Liver (tissue), 9 donors: Measurements from ENCODE around the gene RCSD1. TPM values are rescaled to one million over a fixed set of nuclear protein-coding genes. Genes with fewer than 3 reads are reported as not detected.

Experiments used
- DNase-seq: peaks from one replicate; pipeline ENCODE4 v3.0.0-alpha.2; 2017; ENCODE audit warnings: low spot score
- H3K27ac ChIP-seq, 2 donors: one replicate each; pipeline ENCODE4 v1.7.0; 2013; ENCODE audit warnings: inconsistent platforms in 2 of 2, low read length in 2 of 2, control low read depth in 1 of 2, low read depth in 1 of 2, mild to moderate bottlenecking in 1 of 2
- H3K27me3 ChIP-seq, 4 donors: one replicate each; pipeline versions ENCODE4 v1.6.1 to v1.7.0; 2013; ENCODE audit warnings: low read length in 3 of 4, inconsistent platforms in 1 of 4, mild to moderate bottlenecking in 1 of 4, moderate library complexity in 1 of 4; ENCODE audit not compliant: control insufficient read depth in 4 of 4, insufficient read depth in 4 of 4
- H3K36me3 ChIP-seq, 4 donors: one replicate each; pipeline versions ENCODE4 v1.6.1 to v1.7.0; 2013; ENCODE audit warnings: low read length in 3 of 4, mild to moderate bottlenecking in 3 of 4, low read depth in 1 of 4, moderate library complexity in 1 of 4; ENCODE audit not compliant: control insufficient read depth in 4 of 4, insufficient read depth in 3 of 4
- H3K4me1 ChIP-seq, 4 donors: one replicate each; pipeline versions ENCODE4 v1.6.1 to v1.7.0; 2013; ENCODE audit warnings: low read length in 3 of 4, mild to moderate bottlenecking in 3 of 4, moderate library complexity in 1 of 4; ENCODE audit not compliant: control insufficient read depth in 4 of 4, insufficient read depth in 4 of 4
- H3K4me3 ChIP-seq, 3 donors: one replicate each; pipeline versions ENCODE4 v1.6.1 to v1.7.0; 2013; ENCODE audit warnings: low read length in 3 of 3, control low read depth in 1 of 3, low read depth in 1 of 3, mild to moderate bottlenecking in 1 of 3
- H3K9ac ChIP-seq, 2 donors: one replicate each; pipeline ENCODE4 v1.7.0; 2013; ENCODE audit warnings: low read length in 2 of 2, mild to moderate bottlenecking in 2 of 2, moderate library complexity in 2 of 2, control low read depth in 1 of 2, low read depth in 1 of 2
- H3K9me3 ChIP-seq, 4 donors: one replicate each; pipeline versions ENCODE4 v1.6.1 to v1.7.0; 2013; ENCODE audit warnings: low read length in 3 of 4; ENCODE audit not compliant: control insufficient read depth in 4 of 4
- EGR1 ChIP-seq, 2 donors: IDR thresholded peaks; 2 replicates each; pipeline ENCODE4 v1.6.1; 2016 to 2018; ENCODE audit warnings: antibody characterized with exemption in 2 of 2, low read depth in 2 of 2
- FOXA1 ChIP-seq: IDR thresholded peaks from 2 replicates; pipeline ENCODE4 v1.6.1; 2016; ENCODE audit warnings: antibody characterized with exemption
- FOXA2 ChIP-seq: IDR thresholded peaks from 2 replicates; pipeline ENCODE4 v1.6.1; 2016; ENCODE audit warnings: antibody characterized with exemption
- HNF4A ChIP-seq, 2 donors: conservative IDR thresholded peaks; 2 replicates each; pipeline ENCODE4 v1.6.1; 2016; ENCODE audit warnings: antibody characterized with exemption in 2 of 2, mild to moderate bottlenecking in 2 of 2
- HNF4G ChIP-seq: IDR thresholded peaks from 2 replicates; pipeline ENCODE4 v1.6.1; 2016; ENCODE audit warnings: antibody characterized with exemption
- JUND ChIP-seq, 2 donors: IDR thresholded peaks; 2 replicates each; pipeline ENCODE4 v1.6.1; 2016; ENCODE audit warnings: antibody characterized with exemption in 2 of 2
- MAX ChIP-seq: IDR thresholded peaks from 2 replicates; pipeline ENCODE4 v1.6.1; 2016; ENCODE audit warnings: antibody characterized with exemption
- NR2F2 ChIP-seq: IDR thresholded peaks from 2 replicates; pipeline ENCODE4 v1.6.1; 2016; ENCODE audit warnings: antibody characterized with exemption
- RAD21 ChIP-seq, 2 donors: IDR thresholded peaks; 2 replicates each; pipeline ENCODE4 v1.6.1; 2016; ENCODE audit warnings: antibody characterized with exemption in 2 of 2, mild to moderate bottlenecking in 2 of 2
- REST ChIP-seq: IDR thresholded peaks from 2 replicates; pipeline ENCODE4 v1.6.1; 2016; ENCODE audit warnings: antibody characterized with exemption, mild to moderate bottlenecking
- RXRA ChIP-seq, 2 donors: IDR thresholded peaks; 2 replicates each; pipeline ENCODE4 v1.6.1; 2017 to 2018; ENCODE audit warnings: antibody characterized with exemption in 2 of 2, mild to moderate bottlenecking in 1 of 2
- SP1 ChIP-seq: IDR thresholded peaks from 2 replicates; pipeline ENCODE4 v1.6.1; 2018; ENCODE audit warnings: antibody characterized with exemption, mild to moderate bottlenecking
- TAF1 ChIP-seq: conservative IDR thresholded peaks from 2 replicates; pipeline ENCODE4 v1.6.1; 2016; ENCODE audit warnings: antibody characterized with exemption, mild to moderate bottlenecking
- ZBTB33 ChIP-seq: IDR thresholded peaks from 2 replicates; pipeline ENCODE4 v1.6.1; 2016; ENCODE audit warnings: antibody characterized with exemption
- WGBS: extraction: QIAGEN DNeasy Blood & Tissue Kit; methylation state at CpG from one replicate; pipeline ENCODE4 v1.1.7; 2013; 5-methylcytosine and 5-hydroxymethylcytosine counted together
- polyA plus RNA-seq, 2 donors: library from polyadenylated mRNA; stranded (reverse) in 1 of 2; unstranded in 1 of 2; fragments of 200-250 nt in 1 of 2; fragments of >200 nt in 1 of 2; fragmentation: Nextera tagmentation in 1 of 2; extraction: Ambion mirVana in 1 of 2; gene quantifications; one replicate each; pipeline versions ENCODE4 v1.2.1 to v1.2.3, GENCODE V29; 2013 to 2015
- total RNA-seq, 2 donors: library from RNA; depleted of rRNA; stranded (reverse); fragments of >200 nt; gene quantifications; one replicate each; pipeline ENCODE4 v1.2.3, GENCODE V29; 2014
- donor health status: healthy.
- donor health status: healthy.
- donor health status: healthy.
- donor health status: healthy.
- donor health status: healthy.

RCSD1 gene
- total and polyA plus RNA-seq, 4 donors: 3.1 to 15.0 (median 6.0) TPM

- DNase-seq: no peak
- Histone ChIP-seq H3K27me3 (no peaks in the 10 kb centered on the region), H3K9me3 (no peaks in the 10 kb centered on the region), H3K36me3 (no peaks in the 10 kb centered on the region), H3K9ac (peak overlapping the region; percentile 21 to 50), H3K27ac (peak overlapping the region; percentile 58 to 79), H3K4me1 (peaks cover 0 to 9% (median 6%) of the 10 kb centered on the region in 4 donors), H3K4me3 (peak overlapping the region; percentile 50 to 67 (median 66))
- TF ChIP-seq RAD21 (IDR thresholded peaks at IDR 0.05) (no peak), HNF4G (no peak), RXRA (IDR thresholded peaks at IDR 0.05) (no peak), FOXA2 (no peak)
- 37% methylated on average over 16 of the region's 16 CpGs for WGBS
These were observed 745 bp downstream of the RCSD1 start for GRCh38 chr1:167630568-167631385.

- no peaks in the 10 kb centered on the region for H3K9me3 ChIP-seq
- no peaks in the 10 kb centered on the region for H3K27me3 ChIP-seq
- no peak overlapping the region for H3K9ac ChIP-seq
- H3K4me1 ChIP-seq: peaks cover 0 to 9% (median 6%) of the 10 kb centered on the region in 4 donors
- peak overlapping the region in 1 of 3 donors; percentile 67 for H3K4me3 ChIP-seq
- no peaks in the 10 kb centered on the region for H3K36me3 ChIP-seq
- H3K27ac ChIP-seq: peak overlapping the region; percentile 57 to 79
- no peak for DNase-seq
- WGBS: 71% methylated on average over 3 of the region's 3 CpGs
- TF ChIP-seq EGR1 (IDR thresholded peaks at IDR 0.05; ENCODE audit: low read depth in 2 of 2): no peak
- no peak for TF ChIP-seq FOXA1
- TF ChIP-seq REST: no peak
- TF ChIP-seq HNF4A (conservative IDR thresholded peaks at IDR 0.05): no peak
- TF ChIP-seq TAF1: no peak
- no peak for TF ChIP-seq SP1
- TF ChIP-seq NR2F2: no peak
- no peak for TF ChIP-seq HNF4G
- TF ChIP-seq JUND (IDR thresholded peaks at IDR 0.05): no peak
- no peak for TF ChIP-seq ZBTB33
- no peak for TF ChIP-seq MAX
- no peak for TF ChIP-seq FOXA2
These were observed 1.4 kb downstream of the RCSD1 start for GRCh38 chr1:167631386-167631935.
